GM21723 (cell line): ENCODE data around the gene COL5A1.
"Not testable (repeated sequence)": the region's sequence is repeated elsewhere in the genome, so short reads cannot be mapped to it uniquely, and the experiment has no call there.

Experiments
- ATAC-seq: cut with Tn5 transposase; IDR thresholded peaks from one replicate; pipeline ENCODE4 v1.9.1; 2021; ENCODE audit warnings: mild to moderate bottlenecking, moderate library complexity; ENCODE audit not compliant: unreplicated experiment

The COL5A1 gene

GRCh38 chr9:134690301-134690751, 48.7 kb downstream of the COL5A1 start:
- no peak for ATAC-seq

- no peak for ATAC-seq
Observed at GRCh38 chr9:134690946-134691694, 49.5 kb downstream of the COL5A1 start.

- no peak for ATAC-seq
Observed at GRCh38 chr9:134691695-134692572, 50.3 kb downstream of the COL5A1 start.

- ATAC-seq: no peak
Observed at GRCh38 chr9:134692573-134692860, 50.9 kb downstream of the COL5A1 start.

- ATAC-seq: no peak
Observed at GRCh38 chr9:134693011-134693410, 51.4 kb downstream of the COL5A1 start.

- no peak for ATAC-seq
Observed at GRCh38 chr9:134693641-134694367, 52.2 kb downstream of the COL5A1 start.

- ATAC-seq: no peak
Observed at GRCh38 chr9:134694368-134694665, 52.7 kb downstream of the COL5A1 start.

- no peak for ATAC-seq
Observed at GRCh38 chr9:134694714-134695113, 53.1 kb downstream of the COL5A1 start.

GRCh38 chr9:134695144-134695543, 53.5 kb downstream of the COL5A1 start:
- no peak for ATAC-seq

GRCh38 chr9:134696433-134696832, 54.8 kb downstream of the COL5A1 start:
- no peak for ATAC-seq

- no peak for ATAC-seq
Observed at GRCh38 chr9:134698111-134698510, 56.5 kb downstream of the COL5A1 start.

GRCh38 chr9:134698587-134699342, 57.2 kb downstream of the COL5A1 start:
- ATAC-seq: no peak

- no peak for ATAC-seq
Observed at GRCh38 chr9:134699343-134699740, 57.7 kb downstream of the COL5A1 start.

- ATAC-seq: no peak
Observed at GRCh38 chr9:134700636-134701350, 59.2 kb downstream of the COL5A1 start.

GRCh38 chr9:134701581-134702259, 60.1 kb downstream of the COL5A1 start:
- no peak for ATAC-seq

- no peak for ATAC-seq
Observed at GRCh38 chr9:134702291-134702690, 60.7 kb downstream of the COL5A1 start.

- not testable (repeated sequence) for ATAC-seq
Observed at GRCh38 chr9:134703730-134704114, 62.1 kb downstream of the COL5A1 start.

- no peak for ATAC-seq
Observed at GRCh38 chr9:134704498-134704897, 62.9 kb downstream of the COL5A1 start.

- ATAC-seq: no peak
Observed at GRCh38 chr9:134705786-134706185, 64.2 kb downstream of the COL5A1 start.

- ATAC-seq: no peak
Observed at GRCh38 chr9:134706522-134706921, 64.9 kb downstream of the COL5A1 start.
